DMS153 treated with DMSO at 0.1 percent for 48 hours (cell line): ENCODE data around the gene OTOG.

ENCODE experiments used
- DNase-seq: peaks from one replicate; lab custom pipeline; 2025; ENCODE audit not compliant: unreplicated experiment; lab: John Stamatoyannopoulos, UW

OTOG gene

GRCh38 chr11:17517186-17517585 is 29.9 kb upstream of the OTOG start:
- DNase-seq = no peak

DNA sequence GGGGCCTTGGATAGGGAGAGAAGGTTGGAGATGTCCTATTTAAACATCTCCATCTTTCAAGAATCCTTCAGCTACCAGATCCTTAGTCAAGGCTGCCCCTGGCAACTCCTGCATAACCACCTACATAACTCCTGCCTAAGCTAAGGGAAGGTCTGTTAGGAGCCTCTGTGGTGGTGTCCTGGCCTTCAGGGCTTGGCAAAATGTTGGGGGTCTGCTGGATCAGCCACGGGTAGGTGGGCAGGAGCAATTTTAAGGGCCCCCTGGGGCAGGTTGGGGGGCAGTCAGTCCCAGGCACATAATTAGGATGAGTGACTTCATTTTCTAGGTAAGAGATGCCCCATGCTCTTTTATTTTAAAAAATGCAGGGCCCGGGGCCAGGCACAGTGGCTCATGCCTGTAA is 28.7 kb upstream of the OTOG start:
- DNase-seq = no peak

DNA sequence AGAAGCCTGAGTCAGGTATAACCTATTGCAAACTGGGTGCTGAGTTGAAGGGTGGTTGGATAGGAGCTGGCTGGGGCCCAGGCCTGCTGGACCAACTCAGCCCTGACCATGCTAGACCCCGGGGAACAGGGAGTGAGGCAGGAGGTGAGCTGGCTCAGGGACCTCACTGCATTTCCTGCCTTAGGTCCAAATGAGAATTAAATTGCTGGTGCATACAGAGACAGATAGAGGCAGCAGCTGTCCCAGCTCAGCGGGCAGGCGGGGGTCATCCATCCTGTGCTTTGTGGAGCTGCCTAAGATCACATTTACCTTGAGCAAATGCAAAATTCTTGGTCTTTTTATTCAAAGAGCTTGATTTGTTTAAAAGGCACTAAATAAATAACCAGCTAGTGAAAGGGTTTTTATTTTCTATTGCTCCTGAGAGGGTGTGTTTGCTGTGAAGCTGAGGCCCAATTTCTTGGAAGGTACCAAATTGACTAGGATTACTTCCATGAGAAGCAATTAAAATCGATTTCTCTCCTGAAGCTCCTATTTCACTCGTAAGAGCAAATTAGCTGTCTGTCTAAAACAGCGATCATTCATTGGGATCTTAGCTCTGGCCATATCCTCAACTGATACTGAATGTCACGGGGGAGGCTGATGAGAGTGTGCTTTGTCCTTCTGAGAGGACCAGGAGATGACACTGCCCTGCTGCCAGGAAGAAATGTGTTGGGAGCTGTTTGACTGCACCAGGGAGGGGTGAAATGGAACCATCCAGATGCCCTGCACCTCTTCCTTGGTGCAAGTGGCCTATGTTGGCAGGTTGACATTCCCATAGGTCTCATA is 27.8 kb upstream of the OTOG start:
- DNase-seq = no peak

- DNase-seq = no peak
Measured at GRCh38 chr11:17521106-17521900, 25.8 kb upstream of the OTOG start.

GRCh38 chr11:17522655-17523054 is 24.4 kb upstream of the OTOG start:
- no peak for DNase-seq

DNA sequence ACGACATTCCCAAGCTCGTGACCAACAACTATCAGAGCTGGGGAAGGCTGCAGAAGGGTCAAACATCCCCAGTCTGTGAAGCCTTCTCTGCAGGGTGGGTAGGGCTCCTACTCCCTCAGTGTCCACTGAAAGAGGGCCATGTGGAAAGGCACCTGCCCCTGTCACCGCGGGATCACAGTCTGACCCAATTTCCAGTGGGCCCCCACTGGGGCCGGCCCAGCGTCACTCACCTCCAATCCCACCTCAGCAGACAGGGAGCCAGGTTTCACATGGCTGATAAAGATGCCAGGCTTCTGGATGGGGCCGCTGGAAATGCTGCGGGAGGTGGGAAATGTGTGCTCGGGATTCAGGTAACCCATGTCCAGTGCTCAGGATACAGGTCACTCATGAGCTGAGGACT is 22.8 kb upstream of the OTOG start:
- no peak for DNase-seq

DNA sequence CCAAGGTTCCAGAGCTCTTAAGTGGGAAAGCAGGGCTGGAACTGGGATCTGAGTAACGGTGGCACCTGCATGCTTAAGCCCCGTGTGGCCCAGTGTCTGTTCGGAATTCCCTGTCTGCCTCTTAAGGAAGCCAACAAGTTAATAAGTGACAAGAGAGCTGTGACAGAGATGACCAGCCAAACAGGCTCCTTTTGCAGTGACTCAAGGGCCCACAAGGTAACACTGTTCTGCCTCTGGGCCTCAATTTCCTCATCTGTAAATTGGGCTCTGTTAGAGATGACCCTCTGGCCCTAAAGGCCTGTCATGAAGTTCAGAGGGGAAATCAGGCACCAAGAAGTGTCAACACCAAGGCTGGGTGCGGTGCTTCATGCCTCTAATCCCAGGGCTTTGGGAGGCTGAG is 21.5 kb upstream of the OTOG start:
- DNase-seq = no peak

DNA sequence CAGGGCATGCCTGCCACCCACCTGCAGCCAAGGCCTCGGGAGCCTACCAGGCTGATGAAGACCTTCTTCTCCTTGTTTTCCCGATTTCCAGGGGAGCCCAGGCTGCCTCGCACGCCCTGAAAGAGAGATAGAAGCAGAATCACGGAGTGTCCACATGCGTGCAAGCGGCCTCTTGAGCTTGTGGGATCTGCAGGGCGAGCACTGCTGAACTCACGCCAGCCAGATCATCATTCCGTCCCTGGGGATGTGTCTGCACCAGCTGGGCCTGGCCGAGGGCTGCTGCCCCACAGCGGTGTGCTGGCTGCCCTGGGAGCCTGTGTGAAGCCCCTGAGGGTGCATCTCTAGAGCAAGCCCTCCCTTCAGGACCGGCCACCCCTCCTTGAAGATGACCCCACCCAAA is 20.7 kb upstream of the OTOG start:
- DNase-seq = no peak

DNA sequence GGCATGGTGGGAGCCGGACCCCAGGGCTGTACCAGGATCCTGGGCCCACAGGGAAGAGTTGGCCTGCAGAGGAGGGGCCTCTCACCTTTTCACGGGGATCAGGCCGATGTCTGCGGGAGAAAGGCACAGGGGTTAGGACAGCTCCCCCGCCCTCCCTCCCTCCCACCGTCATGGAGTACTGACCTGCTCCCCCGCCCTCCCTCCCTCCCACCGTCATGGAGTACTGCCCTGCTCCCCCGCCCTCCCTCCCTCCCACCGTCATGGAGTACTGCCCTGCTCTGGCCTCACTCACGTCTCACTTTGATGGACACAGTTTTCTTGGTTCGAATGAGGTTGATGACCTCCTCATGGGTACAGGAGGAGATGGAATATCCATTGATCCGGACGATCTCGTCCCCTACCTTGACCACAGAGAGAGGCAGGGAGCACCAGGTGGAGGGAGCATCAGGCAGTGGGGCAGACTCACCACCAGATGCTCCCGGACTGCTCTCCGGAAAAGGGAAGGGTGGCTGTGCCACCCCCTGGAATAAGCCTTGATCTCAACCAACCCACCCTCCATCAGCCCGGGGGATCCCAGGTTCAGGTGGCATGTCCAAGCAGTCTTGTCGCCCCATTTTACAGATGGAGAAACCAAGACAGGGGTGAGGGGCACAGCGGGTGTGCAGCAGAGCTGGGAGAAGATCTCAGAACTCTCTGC is 20.0 kb upstream of the OTOG start:
- no peak for DNase-seq

DNA sequence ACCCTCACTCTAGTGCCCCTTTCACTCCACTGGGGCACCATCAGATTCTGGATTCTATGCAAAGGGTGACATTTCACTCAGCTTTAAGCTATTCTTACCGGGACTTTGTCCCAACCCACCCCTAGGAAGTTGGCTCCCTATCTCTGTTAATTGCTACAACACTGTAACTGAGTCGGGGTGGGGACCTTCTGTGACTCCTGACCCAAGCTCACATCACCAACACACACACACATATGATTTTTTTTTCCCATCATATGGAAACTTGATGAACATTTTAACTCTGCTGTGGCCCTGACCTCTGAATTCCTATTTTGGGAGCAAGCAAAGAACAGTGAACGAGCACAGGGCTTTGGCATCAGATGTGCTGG is 19.4 kb upstream of the OTOG start:
- no peak for DNase-seq

- no peak for DNase-seq
Measured at GRCh38 chr11:17528181-17528691, 18.8 kb upstream of the OTOG start.

DNA sequence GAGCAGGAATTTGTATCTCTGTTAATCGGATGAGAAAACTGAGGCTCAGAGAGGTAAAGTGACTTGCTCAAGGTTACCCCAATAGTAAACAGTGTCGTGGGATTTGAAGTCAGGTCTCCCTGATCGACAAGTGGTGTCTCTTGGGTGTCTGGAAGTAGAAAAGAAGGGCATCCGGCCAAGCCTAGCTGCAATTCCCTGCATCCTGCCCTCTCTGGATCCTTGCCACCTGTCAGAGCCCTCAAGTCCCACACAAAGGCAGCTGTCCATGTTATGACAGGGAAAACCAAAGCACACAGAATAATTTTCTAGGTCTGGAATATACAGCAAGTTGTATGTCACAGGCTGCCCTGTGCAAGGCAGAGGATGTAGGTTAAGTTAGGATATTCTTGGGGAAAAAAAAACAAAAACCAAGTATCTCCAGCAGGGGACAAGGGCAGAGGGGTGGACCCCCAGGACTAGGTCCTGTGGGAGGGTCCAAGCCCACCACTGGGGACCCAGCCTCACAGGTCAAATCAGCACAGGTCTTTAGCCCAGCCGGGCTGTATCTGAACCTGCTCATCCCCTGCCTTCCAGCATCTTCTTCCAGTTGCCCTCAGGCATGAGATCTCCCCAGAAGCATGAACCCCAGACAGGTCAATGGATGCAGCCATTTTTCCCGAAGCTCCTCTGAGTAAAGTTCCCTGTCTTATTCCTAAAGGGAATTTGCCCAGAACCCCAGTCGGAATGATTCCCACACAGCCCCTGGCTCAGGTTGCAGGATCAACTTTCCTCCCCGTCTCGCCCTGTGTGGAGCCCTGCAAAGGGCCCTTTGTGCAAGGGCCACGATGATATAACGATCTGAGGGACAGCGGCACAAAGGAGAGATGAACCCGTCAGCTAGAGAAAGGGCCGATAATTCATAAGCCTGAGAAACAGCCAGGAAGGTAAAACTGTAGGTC is 17.9 kb upstream of the OTOG start:
- DNase-seq = peak; percentile 31

DNA sequence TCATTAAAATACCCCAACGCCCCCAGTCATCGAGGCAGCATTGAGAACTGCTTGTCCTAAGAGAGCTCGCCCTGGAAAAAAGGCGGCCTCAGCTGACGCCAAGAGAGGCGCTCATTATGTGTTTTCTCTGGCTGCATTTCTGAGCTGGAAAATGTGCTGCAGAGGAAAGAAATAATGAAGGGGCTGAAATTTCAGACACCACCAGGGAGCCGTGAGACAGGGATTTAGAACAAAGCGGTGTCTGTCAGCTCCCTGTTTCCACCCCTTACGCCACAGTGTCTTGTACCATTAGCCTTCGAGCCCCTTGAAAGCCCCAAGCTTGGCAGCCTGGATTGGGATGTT is 17.2 kb upstream of the OTOG start:
- DNase-seq = no peak

- DNase-seq = no peak
Measured at GRCh38 chr11:17531071-17531600, 15.9 kb upstream of the OTOG start.

- DNase-seq = no peak
Measured at GRCh38 chr11:17531636-17532113, 15.4 kb upstream of the OTOG start.

GRCh38 chr11:17532784-17533183 is 14.3 kb upstream of the OTOG start:
- no peak for DNase-seq

- no peak for DNase-seq
Measured at GRCh38 chr11:17533341-17533740, 13.7 kb upstream of the OTOG start.

GRCh38 chr11:17533778-17534415 is 13.2 kb upstream of the OTOG start:
- DNase-seq = no peak

DNA sequence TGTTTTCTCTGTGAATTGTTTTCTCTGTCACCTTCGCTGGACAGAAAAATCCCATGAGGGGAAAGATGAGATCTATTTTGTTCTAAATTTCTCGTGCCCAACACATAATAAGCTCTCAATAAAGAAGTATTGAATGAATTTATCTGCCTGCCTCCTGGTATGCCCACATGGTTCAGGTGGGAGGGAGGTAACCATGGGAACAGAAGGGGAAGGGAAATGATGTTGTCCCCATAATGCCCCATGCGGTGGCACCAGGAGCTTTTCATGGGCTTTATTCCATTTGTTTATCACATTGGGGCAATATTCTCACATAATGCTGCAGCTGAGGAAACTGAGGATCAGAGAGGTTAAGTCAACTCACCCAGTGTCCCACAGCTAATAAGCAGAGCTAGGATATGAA is 11.6 kb upstream of the OTOG start:
- no peak for DNase-seq

GRCh38 chr11:17537261-17537660 is 9.8 kb upstream of the OTOG start:
- DNase-seq = no peak
